Measurements from ENCODE around the gene KRT79.
"Not testable (repeated sequence)": the region's sequence is repeated elsewhere in the genome, so short reads cannot be mapped to it uniquely, and the experiment has no call there.

Gene KRT79

DNA sequence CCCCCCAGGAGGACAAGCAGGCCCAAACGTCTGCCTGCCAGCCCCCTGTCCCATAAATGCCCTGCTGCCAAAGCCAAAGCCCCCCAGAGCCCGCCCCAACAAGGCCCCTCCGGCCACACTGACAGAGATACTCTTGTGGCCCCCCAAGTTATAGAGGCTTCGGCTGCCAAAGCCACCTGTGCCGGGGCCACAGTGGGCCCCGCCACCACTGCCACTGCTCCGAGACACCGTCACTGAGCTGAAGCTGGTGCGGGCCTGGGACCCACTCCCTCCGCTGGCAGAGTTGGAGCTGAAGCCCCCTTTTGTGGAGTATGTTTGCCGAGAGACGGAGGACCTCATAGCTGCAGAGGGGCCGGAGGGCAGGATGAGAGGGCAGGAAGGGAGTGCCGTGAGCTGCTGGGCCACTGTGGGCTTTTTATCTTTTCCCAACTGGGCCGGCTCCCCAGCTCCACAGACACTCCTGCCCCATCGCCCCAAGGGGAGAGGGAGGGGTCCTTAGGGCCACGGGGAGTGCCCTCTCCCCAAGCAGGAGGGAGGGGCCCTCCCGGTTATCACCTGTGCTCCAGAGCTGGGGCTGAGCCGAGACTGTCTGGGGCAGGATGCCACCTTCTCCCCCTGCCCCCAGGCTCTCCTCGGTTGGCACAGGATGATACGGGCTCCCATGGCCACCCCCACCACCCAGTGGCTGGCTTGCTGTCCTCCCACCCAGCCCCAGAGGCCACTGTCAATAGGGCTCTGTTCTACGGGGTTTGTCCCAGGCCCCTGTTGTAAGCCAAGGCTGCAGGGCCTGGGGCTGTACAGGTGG, at the start of gene KRT79:
Gene KRT79 (minus strand): TSS at position 390 of the 805 bp plus-strand sequence. CDS start 51 bp downstream, at position 339.
- no peak for DNase-seq

DNA sequence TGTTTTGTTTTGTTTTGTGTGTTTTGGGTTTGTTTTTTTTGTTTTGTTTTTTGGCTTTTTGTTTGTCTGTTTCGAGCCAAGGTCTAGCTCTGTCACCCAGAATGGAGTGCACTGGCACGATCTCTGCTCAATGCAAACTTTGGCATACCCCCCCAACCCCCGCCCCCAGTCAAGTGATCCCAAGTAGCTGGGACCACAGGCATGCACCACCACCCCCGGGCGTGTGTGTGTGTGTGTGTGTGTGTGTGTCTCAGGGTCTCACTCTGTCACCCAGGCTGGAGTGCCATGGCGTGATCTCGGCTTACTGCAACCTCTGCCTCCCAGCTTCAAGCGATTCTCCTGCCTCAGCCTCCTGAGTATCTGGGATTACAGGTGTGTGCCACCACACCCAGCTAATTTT, 46.4 kb upstream of the KRT79 start:
- DNase-seq: not testable (repeated sequence)

DNA sequence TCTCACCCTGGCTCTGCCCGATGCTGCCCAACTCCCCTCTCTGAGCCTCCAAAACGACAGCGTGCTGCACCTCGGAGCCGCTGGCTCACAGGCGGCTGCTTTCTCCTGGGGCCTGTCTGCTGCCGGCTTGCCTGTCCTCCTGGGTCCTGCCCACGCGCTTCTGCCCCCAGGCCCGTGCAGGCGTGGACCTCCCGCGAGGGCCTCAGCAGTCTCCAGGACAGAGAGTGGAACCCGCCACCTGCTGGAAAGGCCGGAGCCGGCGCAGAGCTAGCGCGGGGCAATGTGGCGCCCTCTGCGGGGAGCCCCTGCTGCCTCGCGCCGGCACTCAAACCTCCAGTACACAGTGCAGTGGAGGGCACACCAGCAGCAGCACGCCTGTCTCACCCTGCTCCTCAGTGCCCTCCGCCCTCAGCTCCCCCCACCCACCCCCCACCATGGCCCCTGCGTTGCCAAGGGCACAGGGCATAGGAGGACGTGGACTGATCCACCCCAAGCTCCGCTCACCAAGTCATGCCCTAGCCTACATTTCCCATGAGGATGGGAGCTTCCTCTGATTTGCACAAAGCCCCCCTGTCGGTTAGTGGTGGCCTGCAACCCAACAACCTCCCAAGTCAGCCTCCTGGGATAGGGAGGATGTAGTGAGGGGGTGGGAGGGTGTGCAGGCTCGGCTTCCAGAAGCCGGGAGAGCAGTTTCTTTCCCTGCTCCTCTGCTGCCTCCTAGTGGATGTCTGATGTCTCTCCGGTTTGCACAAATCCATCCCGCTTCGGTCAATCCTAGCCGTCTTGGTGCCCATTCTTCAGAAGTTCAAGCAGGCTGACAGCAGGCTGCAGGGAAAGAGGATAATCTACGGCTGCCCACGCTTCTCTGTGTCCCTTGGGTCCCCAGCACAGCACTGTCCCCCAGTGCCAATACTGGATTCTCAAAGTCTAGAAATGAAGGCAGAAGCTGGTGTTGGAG, 45.6 kb upstream of the KRT79 start:
- peak; percentile 88 for DNase-seq

DNA sequence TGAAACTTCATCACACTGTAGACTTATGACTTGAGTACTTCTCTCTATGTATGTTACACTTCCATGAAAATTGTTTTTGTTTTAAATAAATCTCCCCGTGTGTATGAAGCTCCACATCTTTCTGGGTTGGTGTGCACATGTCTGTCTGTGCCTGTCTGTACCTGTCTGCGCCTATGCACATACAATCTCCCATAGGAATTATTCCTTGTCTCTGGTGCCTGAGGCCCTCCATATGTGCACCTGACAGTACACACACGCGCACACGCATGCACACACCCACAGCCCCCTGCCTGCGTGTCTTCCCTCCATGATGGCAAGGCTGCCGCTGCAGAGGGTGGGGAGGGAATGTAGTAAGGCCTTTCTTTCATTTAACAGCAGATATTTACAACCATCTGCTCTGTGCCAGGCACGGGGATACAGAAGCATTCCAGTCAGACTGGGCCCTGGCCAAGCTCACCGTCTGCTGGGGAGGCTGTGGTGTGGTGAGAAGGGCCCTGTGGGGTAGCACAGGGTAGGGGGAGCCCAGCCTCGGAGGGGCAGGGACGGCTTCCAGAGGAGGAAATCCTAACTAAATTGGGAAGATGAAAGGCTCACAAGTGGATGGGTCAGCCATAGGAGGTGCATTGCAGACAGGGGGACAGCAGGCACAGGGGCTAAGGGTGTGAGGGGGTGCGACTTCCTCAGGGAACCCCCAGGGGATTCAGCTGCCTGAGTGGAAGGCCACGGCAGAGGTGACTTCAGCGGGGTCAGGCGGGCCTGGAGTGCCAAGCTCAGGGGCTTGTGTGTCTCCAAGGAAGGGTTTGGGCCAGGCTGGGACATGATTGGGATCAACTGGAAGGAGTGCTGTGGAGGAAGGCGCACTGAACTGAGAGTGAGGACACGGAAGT, 44.6 kb upstream of the KRT79 start:
- DNase-seq: no peak

DNA sequence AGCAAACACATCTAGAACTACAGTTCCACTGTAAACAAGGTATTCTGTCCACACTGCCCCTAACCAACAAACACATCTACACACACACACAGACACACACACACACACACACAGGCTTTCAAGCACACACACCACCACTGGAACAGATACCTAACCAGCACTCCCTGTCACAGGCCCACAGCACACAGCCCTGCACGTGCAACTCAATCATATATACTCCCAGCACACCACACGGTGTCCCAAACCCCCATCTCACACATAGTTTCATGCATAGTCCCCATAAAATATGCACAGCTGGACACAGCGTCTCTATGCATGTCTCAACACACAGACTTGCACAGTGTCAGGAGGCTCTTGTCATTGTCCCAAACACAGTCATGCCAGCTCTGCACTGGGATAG, 43.1 kb upstream of the KRT79 start:
- no peak for DNase-seq

DNA sequence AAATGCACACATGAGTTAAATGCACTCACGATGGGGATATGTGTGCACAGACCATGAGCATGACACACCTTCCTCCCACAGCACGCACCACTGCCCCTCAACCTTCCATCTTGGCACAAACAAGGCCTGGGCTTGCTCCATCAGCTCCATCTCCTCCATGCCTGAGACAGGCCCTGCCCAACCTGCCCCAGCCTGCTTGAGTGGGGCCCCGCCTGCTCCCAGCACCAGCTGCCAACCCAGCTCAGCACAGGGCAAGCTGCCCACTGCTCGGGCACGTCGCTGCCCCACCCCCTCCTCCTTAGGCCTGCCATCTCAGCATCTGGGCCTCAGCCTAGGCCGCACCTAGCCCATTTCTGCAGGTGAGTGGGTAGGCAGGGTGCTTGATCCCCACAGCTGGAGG, 42.3 kb upstream of the KRT79 start:
- no peak for DNase-seq

DNA sequence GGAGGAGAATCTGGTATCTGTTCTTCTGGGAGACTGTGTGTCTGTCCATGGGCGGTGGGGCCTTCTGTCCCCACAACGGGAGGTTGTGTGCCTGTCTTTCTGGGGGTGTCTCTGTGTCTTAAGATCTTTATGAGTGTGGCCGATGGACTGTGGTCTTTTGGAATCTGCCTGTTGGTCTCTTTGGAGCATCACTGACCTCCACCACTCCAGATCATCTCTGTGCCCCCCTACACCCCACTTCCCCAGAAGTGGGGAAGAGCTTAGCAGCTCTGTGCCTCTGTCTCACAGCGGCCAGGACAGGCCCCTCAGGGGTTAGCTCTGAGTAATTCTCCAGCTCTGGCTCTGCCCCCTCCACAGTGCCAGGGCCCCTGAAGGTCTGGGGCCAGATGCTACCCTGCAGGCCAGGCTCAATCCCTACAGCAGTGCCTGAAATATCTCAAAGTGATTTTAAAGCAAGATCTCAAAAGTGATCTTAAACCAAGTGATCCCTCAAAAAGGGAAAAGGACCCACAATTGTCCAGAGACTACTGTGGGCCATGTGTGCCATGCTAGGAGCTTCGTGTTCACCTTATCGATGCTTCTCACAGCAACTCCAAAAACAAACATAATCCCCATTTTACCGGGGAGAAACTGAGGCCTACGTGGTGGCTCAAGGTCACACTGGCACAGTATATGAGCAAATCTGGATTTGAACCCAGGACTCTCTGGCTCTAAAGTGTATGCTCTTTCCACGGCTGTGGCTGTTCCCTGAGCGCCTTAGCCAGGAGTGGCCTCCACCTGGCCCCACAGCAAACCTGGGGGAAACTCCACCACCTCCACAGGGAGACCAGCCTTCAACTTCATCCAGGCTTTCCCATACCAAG, 40.7 kb upstream of the KRT79 start:
- DNase-seq: no peak

DNA sequence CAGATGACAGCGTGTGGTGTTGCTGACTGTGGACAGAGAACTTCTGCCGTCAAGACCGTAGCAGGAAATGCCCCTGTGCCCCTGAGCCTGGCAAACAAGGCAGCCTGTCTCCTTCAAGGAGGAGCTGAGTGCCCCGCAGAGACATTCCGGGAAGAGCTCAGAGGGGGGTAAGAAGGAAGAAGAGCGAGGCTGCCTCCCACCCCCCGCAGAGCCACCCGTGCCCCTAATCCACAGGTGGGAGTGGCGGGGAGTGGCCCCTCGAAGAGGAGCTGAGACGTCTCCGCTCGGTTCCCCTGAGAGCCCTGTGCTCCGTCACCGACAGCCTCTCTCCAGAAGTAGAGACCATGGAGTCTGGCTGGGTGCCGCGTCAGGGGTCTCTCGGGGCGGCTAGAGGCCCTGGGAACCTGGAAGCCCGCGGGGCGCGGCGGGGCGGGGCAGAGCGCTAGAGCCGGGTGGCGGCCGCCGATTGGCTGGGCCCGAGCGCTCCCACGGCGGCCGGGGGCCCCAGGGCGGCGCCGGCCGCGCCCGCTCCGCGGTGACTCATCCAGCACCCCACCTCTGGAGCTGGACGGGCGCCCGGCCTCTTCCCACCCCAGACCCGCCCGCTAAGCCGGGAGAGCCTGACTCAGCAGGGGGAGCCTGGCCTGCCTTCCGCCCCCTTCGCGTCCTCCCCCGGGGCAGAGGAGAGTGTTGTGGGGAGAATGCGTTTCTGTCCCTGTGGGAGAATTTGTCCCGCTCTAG, 39.9 kb upstream of the KRT79 start:
- DNase-seq: peak; percentile 97

DNA sequence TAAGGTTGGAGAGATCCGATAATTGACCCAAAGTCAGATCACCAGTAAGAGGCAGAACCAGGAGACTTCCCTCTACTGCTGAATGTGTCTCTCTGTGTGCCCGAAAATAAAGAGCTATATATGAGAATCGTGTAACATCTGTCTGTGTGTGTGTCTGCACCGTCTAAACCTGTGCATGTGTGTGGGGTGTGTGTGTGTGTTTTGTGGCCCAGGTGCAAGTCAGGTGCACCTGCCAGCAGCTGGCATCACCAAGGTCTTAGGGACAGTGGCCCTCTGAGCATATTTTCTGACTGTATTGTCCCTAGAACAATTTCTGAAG, 39.4 kb upstream of the KRT79 start:
- no peak for DNase-seq

DNA sequence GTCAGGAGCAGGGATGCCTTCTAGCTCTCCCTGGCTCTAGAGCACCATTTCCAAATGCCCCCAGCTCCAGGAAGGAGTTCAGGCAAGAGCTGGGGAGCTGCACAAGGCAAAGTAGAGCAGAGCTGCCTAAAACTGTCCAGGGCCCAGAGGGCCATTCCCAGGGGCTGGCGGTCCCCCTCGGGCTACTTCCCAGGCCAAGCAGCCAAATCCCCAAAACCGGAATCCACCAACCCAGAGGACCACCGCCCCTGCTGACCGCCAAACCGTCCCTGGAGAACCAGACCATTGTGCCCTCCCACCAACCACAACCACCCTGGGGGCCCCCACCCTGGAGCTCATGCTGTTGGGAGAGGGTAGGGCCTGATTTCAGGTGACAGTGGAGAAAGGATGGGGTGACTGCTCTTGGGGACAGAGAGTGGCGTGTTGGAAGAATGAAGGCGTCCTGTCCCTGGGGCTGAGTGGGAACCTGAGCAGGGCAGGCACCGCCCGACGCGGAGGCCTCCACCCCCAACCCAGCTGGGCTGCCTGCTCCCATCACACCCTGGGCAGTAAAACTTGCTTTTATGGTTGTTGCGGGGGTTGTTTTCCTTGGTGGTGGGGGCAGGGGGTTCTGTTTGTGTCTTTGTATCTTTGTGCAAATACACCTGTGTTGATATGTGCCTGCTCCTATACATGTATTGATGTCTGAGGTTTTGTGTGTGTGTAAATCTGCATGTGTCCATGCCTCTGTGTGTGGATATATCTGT, 38.7 kb upstream of the KRT79 start:
- no peak for DNase-seq

DNA sequence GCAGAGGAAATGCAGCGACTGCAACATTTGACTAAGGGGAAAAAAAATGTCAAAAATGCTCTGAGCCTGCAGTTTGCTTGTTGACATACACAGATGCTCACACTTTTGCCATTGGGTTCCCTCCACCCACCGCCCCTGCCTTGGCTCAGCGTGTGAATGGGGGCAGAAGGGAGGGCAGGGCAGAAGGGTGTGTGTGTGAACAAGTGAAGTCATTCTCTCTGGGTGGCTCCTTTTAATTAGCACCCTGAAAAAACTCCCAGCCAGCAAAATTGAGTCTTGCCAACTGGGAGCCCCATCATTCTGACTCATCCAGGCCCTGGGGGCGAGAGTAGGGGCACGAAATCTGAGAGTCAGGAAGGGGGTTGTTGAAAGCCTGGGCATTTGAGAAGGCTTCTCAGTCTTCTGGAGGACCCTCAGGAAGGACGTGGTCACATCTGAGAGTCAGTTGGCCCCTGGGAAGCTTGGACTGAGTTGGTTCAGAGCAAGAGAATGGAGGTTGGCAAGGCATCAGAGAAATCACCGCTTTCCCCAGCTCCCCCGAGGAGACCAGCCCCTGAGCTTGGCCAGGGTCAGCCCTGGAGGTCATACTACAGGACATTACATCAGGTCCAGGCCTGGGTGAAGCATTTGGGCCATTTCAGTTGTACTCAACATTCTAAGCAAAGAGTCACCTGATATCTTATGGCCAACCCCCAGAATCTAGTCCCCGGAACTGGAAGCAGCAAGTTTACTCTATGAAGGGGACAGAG, 37.4 kb upstream of the KRT79 start:
- DNase-seq: peak; percentile 93

DNA sequence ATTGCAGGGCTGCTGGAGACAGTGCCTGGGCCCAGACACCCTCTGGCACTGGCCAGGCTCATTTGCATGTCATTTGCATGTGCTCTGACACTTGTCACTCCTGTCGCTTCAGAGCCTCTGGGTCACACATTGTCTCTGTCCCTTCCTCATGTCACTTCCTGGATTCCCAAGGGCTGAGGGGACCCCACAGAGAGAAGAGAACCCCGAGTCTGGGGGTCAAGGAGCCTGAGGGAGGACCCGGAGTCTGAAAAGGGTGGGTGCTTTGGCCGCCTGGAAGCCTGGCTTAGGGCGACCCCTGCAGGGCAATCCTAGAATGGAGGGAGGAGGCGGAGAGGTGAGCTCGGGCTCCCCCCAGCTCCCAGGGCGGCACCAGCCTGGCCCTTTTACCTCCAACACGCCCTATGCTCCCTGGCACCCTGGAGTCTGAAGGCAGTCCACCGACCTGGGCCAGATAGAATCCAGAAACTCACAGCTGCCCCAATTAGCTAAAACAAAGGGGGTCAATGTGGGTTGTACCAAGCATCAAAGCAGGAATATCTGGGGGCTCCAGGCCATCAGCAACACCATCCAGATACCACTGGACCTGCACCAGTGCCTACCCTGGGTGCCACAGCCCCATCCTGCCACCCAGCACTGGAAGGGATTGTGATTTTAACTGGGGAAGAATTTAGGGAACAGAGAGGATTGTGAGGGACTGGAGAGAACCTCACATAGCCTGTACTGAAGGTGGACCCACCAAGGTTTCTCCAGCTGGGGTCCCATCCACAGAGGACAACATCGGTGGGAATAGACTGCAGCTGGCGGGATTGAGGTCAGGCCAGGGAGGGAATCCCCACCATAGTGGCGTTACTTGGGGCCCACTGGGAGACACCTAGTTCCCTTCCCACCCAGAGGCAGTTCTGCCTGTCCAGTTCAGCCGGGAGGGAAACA, 36.5 kb upstream of the KRT79 start:
- peak; percentile 59 for DNase-seq

DNA sequence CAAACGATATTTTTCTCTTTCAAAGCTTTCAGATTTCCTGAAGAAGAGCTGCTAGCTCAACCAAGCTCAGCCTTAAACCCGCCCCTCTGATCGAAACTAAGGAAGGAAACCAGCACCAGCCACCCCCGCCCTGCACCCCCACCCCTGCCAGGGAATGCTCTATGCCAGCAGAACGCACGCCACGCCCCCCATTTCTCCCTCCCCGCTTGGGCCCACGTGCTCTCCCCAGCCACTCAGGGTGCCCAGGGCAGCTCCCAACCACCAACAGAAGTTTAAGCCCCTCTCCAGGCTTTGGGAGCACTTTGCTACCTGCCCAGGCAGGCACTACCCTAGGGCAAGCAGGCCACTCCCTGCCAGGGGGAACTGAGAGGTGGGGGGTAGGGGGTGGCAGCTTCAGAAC, 33.5 kb upstream of the KRT79 start:
- DNase-seq: no peak

DNA sequence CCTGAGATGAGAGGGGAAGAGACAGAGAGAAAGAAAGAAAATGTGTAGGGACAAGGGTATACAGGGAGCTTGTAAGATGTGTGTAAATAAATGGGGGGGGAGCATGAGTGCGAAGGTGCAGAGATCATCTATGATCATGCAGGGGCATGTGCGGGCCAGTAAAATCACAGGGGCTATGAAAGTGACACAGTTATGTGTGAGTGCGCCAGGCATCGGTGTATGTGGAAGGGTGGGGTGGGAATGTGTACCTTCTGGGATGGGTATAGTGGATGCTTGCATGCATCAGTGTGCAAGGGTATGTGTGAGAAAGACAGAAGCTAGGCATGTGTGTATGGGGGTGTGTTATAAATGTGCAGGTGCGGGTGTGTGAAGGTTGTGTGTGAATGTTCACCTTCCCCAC, 33.0 kb upstream of the KRT79 start:
- DNase-seq: no peak

DNA sequence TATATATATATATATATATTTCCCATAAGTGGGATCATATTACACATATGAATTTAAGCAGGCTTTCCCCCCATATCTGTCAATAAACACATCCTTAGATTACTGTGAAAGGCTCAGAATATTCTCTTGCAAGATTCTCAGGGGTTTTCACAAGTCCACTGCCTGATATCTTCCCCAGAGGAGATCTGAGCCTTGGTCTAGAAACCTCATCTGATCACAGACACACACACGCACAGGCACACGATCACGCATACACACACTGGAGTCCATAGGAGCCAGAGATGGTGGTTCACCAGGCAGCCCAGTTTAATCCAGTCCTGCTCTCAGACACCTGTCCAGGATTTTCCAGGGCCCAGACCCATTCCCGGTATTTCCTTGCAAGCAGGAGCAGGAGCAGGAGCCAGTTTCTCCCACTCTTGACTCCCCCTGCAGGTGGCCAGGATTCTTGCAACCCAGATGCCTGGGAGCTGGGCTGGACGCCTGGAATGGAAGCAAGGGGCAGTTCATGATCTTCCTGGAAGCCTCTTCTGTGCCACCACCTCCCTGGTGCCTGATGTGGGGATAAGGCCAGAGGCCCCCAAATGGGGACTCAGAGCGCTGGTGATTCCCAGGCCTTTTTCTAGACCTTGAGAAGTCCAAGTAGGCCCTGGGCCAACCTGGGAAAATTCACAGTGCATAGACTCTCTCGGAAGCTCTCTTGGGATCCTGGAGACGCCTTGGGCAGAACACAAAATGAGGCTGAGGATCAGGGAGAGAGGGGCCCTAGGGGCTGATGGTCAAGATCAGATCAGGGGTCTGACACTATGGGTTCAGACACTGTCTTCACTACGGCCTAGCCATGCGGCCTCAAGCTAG, 31.2 kb upstream of the KRT79 start:
- DNase-seq: peak; percentile 64

DNA sequence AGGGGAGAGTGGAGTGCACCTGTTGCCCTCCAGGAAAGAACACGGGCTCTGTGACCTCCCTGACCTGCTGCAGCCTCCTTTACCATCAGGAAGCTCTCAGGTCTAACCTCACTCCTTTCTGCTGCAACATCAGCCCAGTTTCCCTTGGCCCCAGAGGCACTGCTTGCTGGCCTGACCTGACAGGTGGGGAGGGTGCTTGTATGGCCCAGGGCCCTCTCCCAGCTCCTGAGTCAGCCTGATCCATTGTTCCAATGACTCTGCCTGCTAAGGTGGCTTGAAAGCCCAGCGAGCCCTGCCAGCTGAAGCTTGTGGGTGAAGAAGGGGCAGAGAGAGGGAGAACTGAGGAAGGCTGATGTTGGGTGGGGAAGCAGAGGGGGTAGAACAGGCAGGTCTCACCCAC, 27.9 kb upstream of the KRT79 start:
- DNase-seq: no peak

DNA sequence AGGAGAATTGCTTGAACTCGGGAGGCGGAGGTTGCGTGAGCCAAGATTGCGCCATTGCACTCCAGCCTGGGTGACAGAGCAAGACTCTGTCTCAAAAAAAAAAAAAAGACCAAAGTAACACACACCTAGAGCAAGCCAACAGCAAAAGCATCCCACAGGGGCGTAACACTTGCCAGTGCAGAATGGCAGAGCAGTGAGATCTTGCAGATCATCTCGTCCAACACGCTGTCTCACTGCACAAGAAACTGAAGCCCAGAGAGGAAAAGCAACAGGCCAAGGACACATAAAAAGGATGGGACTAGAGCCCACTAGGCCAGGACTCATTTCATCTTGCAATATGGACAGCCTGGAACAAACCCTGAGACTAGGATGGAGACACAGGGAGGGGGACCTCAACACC, 27.4 kb upstream of the KRT79 start:
- no peak for DNase-seq

Data from fibroblast of skin of right biceps (primary cell).